LNCAP (cell line): ENCODE results near the gene CDHR3.

Experiments
- CTCF ChIP-seq: fragments of 450-650 bp; IDR thresholded peaks from 2 replicates; pipeline ENCODE4 v1.5.1; 2017; ENCODE audit warnings: mild to moderate bottlenecking

The CDHR3 gene

GRCh38 chr7:105963038-105963667 lies at the start of gene CDHR3:
Gene CDHR3 (plus strand): TSS chr7:105963264. CDS start chr7:105963319, 55 bp downstream.
- TF ChIP-seq CTCF, result no peak

- no peak for TF ChIP-seq CTCF
Observed at GRCh38 chr7:105913947-105914346, 49.1 kb upstream of the CDHR3 start.

GRCh38 chr7:105916603-105917002 lies 46.5 kb upstream of the CDHR3 start:
- TF ChIP-seq CTCF, result no peak

GRCh38 chr7:105917659-105918058 lies 45.4 kb upstream of the CDHR3 start:
- no peak for TF ChIP-seq CTCF

GRCh38 chr7:105920766-105921165 lies 42.3 kb upstream of the CDHR3 start:
- TF ChIP-seq CTCF, result no peak

GRCh38 chr7:105924945-105925344 lies 38.1 kb upstream of the CDHR3 start:
- no peak for TF ChIP-seq CTCF

- TF ChIP-seq CTCF, result no peak
Observed at GRCh38 chr7:105926131-105926530, 36.9 kb upstream of the CDHR3 start.

GRCh38 chr7:105931179-105931578 lies 31.9 kb upstream of the CDHR3 start:
- TF ChIP-seq CTCF, result no peak
